Thyroid gland (tissue), 4 donors: ENCODE measurements around the gene ZNF778.

Experiments
- CTCF ChIP-seq, 6 experiments: fragments of 200-600 bp in 3 of 6; fragments of 450-650 bp in 3 of 6; sonication (generic) in 3 of 6; IDR thresholded peaks; one replicate each; pipeline ENCODE4 v1.5.1; 2016 to 2019; ENCODE audit warnings: antibody characterized with exemption in 6 of 6, mild to moderate bottlenecking in 2 of 6, inconsistent platforms in 1 of 6, moderate library complexity in 1 of 6
- POLR2A ChIP-seq, 2 donors: fragments of 450-650 bp; IDR thresholded peaks; one replicate each; pipeline ENCODE4 v1.6.1; 2017; ENCODE audit warnings: antibody characterized with exemption in 2 of 2, mild to moderate bottlenecking in 2 of 2, moderate library complexity in 1 of 2

GRCh38 chr16:89280546-89281188 is 63.2 kb downstream of the ZNF778 start:
- no peak for TF ChIP-seq POLR2A (IDR thresholded peaks at IDR 0.05)
- no peak for TF ChIP-seq CTCF (IDR thresholded peaks at IDR 0.05)
